NCI-H748 treated with DMSO at 0.1 percent for 48 hours (cell line): ENCODE results near the gene RAB6B.

Experiments used
- DNase-seq: peaks from one replicate; lab custom pipeline; 2025; lab: John Stamatoyannopoulos, UW

Gene RAB6B

GRCh38 chr3:133856316-133856715 is 39.4 kb downstream of the RAB6B start:
- no peak for DNase-seq

GRCh38 chr3:133855772-133856171 is 39.9 kb downstream of the RAB6B start:
- no peak for DNase-seq

DNA sequence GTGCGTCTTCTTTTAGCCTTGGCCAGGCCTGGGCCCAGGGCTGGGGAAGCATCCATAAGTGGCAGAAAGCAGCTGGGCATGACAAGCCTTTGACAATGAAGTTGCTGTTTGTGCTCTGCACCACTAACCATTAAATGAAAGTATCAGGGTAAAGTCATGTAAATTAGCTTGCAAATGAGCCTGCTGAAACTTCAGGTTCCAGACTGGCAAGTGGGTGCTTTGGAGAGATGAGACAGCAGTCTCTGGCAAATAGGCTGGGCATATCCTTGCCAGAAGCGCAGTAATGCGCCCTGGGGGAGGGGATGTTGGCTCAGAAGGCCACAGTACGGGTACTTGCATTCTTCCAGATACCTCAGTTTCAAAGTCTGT is 40.7 kb downstream of the RAB6B start:
- DNase-seq, result no peak

DNA sequence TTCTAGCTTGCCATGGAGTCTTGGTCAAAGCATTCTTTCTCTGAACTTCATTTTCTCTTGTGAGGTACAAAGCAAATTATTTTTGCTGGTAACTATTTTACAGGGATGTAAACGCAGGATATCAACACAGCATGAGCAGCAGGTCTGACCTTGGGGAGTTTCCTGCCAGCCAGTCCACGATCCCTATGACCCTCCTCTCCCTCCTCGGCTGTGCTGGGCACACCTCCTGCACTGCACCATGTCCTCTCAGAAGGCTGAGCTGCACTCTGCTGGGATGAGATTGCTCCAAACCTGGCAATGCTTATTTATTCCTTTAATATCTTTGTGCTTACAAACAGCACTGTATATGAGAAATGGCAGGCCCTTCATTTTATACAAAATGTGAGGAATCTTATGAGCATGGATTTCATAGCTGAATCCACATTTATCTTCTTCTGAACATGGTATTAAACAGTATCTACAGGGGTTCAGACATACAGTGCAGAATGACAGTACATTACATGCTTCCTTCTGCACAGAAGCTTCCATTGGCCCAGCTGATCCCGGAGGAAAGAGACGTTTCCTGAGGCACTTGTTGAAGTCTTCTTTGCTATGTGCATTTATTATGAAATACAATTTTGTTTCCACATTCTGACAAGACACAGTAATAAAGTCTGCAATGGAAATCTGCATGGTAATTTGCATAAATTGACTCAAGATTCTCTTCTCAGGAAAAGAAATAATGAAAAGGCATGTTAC is 41.2 kb downstream of the RAB6B start:
- no peak for DNase-seq

- DNase-seq, result no peak
These were observed 41.8 kb downstream of the RAB6B start for GRCh38 chr3:133853925-133854227.

GRCh38 chr3:133853063-133853924 is 42.4 kb downstream of the RAB6B start:
- DNase-seq, result no peak

DNA sequence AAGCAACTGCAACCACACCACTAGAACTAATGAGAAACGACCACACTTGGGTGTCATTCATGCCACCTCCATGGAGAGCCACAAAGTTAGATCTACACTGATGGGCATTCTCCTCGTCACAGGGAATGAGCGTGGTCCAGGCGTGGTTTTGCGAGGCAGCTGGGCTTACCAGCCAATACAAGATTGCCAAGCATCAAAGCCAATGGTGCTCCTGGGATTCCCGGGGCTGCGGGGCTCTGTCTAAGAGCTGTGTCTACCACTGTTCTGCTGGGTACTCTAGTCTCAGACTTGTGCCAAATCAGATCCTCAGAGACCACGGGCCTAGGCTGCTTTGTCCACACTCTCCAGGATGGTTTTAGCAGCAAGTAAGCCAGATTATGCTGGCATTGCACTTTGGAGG is 43.8 kb downstream of the RAB6B start:
- DNase-seq, result no peak

DNA sequence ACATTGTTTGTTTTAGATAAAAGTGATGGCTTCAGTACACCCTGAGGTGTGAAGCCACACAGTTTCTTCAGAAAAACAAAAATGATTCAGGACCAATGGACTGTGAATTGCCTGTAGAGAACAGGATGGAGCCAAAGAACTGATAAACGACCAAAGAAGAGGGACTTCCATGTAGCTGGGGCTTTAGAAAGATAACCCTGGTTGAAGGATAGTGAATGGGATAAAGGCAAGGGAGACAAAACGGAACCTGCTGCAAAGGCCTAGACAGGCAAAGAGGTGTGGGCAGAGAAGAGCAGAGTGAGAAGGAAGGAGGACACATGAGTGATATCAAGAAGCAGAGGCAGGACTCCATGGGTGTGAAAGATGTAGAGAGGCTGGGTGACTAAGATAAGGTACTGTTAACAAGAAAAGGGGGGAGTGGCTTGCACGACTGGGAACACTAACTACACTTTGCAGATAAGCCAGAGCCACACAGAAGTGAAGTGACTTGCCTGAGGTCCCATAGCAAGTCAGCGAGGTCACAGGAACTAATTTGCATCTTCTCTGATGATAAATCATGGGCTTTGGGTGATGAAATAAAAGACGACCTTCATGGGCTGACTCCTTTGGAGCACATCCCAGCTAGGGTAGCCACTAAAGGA is 44.3 kb downstream of the RAB6B start:
- no peak for DNase-seq

GRCh38 chr3:133850034-133850433 is 45.6 kb downstream of the RAB6B start:
- no peak for DNase-seq

DNA sequence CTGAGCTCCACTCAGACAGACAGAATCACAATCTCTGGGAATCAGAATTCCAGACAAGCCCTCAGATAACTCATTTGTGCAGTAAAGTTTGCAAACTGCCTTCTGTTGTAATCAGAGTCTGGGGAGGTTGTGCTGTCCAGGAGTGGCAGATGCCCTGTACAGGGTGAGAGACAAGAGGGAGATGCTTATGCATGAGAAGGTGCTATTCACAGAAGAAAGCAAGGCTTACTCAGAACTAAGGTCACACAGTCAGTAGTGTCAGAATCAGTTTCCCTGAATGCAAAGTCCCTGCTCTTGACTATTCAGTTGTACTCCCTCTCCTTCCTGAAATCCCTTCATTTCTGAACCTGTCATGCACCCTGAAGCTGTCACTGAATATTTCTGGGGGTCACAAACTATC is 46.3 kb downstream of the RAB6B start:
- DNase-seq, result no peak

- no peak for DNase-seq
These were observed 50.6 kb downstream of the RAB6B start for GRCh38 chr3:133845127-133845526.

GRCh38 chr3:133843634-133844033 is 52.0 kb downstream of the RAB6B start:
- DNase-seq, result no peak

GRCh38 chr3:133842158-133842557 is 53.5 kb downstream of the RAB6B start:
- no peak for DNase-seq

DNA sequence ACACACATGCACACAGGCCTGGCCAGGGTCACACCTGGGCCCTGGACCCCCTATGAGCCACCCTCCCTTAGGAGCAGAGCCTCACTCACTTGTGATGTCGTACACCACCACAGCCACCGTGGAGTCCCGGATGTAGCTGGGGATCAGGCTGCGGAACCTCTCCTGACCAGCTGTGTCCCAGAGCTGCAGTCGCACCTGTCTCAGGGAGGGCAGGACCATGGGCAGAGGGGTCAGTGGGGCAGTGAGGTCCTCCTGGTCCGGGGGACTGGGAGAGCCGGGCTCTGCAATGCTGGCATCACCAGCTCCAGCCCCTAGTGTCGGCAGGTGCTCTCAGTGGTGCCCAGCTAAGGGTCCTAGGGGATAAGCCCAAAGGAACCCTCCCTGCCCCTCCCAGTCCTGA is 54.5 kb downstream of the RAB6B start:
- DNase-seq, result no peak

DNA sequence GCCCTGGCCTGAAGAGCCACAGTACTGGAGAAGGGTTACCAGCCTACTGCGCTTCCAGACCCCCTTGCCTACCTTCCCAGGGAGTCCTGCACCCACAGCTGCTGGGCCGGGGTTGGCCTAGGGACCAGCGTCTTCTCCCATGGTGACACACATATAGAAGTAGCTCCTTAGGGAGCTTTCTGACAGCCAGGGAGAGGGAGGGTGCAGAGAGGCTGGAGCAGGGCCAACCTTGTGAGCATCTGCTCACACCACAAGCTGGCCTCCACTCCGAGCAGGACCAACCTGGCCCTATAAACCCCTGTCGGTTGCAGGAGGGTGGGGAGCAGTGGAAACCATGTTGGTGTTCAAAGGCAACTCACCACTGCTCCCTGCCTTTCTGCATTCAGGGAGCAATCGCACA is 54.9 kb downstream of the RAB6B start:
- no peak for DNase-seq

GRCh38 chr3:133840055-133840737 is 55.5 kb downstream of the RAB6B start:
- DNase-seq, result no peak

DNA sequence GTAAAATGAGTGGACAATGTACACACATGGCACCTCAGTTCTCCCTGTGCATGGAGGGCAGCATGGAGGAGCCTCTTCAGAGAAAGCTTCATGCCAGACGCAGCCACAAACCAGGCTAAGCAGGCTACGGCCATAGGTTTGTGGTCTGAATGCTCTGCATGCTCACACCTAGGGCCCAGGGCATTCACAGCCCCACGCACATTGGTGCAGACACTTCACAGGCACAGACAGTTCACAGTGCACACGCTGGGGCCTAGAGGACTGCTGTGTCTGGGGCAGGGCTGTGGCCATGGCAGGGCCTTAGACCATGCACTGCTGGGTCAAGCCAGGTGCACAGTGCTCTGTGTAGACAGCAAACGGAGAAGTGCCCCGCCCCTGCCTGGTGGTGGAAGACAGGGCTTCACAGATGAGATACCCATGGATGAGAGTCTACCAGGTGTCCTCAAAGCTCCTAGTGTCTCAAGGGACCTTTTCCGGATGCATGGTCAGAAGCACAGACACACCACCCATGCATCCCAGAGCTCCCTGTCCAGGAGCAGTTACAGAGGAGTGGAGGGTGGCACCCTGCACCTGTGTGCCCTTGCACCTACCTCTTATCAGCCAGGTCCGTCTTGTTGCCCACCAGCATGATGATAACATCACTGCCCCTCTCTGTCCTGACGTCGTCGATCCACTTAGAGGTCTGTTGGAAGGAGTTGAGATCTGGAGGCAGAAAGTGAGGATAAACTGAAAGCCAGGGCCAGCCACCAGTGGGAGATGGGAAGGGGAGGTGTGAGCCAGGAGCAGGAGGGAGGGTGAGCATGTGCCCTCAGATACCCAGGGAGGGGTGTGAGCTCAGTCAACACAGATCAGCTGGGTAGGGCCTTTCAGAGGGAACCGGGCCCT is 56.5 kb downstream of the RAB6B start:
- no peak for DNase-seq

- no peak for DNase-seq
These were observed 57.3 kb downstream of the RAB6B start for GRCh38 chr3:133838296-133838789.

DNA sequence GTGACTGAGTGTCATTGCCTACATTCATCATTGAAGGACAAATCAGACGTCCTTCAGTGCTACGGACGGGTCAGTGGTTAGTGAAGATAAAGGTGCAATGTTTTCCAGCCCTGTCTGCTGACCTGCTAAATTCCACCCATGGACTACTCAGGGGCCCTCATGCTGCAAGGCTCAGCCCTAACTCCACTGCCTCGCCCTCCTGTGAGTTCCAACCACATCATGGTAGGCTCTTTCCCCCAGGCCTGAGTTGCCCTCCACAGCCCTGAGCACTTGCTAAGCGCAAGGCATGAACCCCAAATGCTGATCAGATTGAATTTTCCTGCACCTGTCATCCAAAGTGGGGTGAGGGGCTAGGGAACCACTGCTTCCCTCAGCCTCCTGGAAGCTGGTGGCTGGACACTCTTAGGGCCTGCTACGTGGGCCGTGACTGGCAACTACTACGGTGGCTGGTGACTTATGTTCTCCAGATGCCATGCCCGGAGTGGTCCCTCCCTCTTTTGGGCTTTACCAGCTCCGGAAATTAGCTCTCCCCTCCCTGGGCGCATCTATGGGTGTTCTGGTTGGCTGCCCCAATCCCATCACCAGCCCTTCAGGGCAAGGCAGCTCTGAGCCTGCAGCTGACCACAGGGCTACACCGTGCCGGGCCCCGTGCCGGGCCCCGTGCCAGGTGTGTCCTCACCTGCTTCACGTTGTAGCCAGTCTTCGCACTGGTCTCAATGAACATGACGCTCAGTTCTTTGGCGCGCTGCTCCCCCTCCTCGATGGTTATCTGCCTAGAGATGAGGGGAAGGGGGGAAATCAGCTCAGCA is 58.0 kb downstream of the RAB6B start:
- DNase-seq, result no peak

GRCh38 chr3:133836497-133837158 is 59.1 kb downstream of the RAB6B start:
- DNase-seq, result no peak
